Measurements from ENCODE around the gene OPN1SW.

- TF ChIP-seq CTCF (IDR thresholded peaks at IDR 0.05) (no peak), POLR2A (IDR thresholded peaks at IDR 0.05) (no peak)
Measured at GRCh38 chr7:128724743-128725142, 50.9 kb downstream of the OPN1SW start.

Measured in testis (tissue), 2 donors.